ENCODE measurements around the gene EFL1.
A peak's percentile ranks its signal among the peaks of the same experiment; 100 is the strongest.
"Not testable (repeated sequence)": the region's sequence is repeated elsewhere in the genome, so short reads cannot be mapped to it uniquely, and the experiment has no call there.

EFL1 gene

GRCh38 chr15:82197733-82198594, 64.6 kb downstream of the EFL1 start:
- DNase-seq (ENCODE audit: low spot score) = peak; percentile 70

DNA sequence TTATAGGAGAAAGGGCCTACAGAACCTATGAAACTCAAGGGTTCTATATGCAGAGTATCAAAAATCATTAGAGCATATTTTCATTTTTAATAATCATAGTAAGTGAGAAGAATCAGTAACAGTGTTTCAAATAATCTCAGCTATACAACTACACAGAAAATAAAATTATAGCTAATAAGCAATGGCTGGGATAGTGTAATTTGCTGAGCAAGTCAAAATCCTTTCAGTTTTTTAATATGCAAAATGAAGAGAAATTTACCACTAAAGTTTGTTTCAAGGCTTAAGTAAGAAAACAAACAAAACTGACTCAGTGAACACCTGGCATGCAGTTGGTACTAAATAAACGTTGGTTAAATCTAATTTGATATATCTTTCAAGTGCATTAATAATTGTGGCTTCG, 66.2 kb downstream of the EFL1 start:
- DNase-seq (ENCODE audit: low spot score) = no peak

- not testable (repeated sequence) for DNase-seq (ENCODE audit: low spot score)
Observed at GRCh38 chr15:82195818-82196217, 66.7 kb downstream of the EFL1 start.

GRCh38 chr15:82194488-82194887, 68.0 kb downstream of the EFL1 start:
- DNase-seq (ENCODE audit: low spot score) = not testable (repeated sequence)

DNA sequence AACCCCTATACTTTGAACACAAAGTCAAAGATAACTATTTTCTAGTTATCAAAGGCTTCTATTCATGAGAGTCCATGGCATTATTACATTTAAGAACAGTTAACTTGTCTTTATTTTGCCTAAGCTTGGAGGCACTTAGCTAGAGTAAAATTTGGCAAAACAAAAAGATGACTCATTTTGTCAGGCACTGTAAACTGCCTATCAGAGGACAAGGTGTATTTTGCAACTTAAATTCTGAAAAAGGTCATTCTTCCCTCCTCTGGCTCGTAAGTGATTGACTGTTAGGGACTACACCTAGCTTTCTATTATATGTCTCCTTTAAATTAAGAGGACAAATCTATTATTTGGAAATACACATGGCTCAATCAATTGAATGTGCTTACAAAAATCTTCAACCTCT, 69.1 kb downstream of the EFL1 start:
- DNase-seq (ENCODE audit: low spot score) = not testable (repeated sequence)

GRCh38 chr15:82192394-82192793, 70.1 kb downstream of the EFL1 start:
- not testable (repeated sequence) for DNase-seq (ENCODE audit: low spot score)

DNA sequence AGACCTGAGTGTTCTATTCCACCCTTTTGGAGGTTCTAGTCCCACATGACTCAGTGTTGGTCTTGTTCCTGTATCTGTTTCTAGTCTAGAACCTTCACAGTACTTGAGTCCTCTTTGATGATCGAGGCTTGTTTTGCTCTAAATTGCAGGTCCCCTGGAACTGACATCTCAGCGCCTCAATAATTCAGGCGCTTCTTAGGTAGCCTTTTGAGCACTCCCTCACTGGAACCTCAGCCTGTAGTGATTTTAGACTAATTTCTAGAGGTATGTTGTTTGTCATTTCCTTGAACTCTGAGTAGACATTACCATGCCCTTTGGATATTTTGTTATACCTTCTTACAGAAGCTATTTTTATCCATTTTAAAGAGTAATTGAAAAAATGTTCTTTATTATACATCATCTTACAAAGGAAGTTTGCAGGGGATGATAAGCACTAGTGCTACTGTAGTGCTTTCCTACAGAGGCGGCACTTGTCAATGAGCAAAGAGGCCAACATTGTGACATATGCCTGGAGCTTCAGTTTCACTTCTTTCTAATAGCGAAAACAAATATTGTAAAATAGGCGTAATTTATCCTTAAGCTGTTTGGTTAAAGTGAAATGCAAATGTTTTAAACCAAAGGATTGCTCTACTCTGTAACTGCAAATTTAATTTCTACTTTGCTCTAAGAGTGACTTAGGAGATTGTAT, 75.7 kb downstream of the EFL1 start:
- no peak for DNase-seq (ENCODE audit: low spot score)

GRCh38 chr15:82186161-82186560, 76.4 kb downstream of the EFL1 start:
- DNase-seq (ENCODE audit: low spot score) = no peak

GRCh38 chr15:82184776-82185175, 77.8 kb downstream of the EFL1 start:
- DNase-seq (ENCODE audit: low spot score) = no peak

DNA sequence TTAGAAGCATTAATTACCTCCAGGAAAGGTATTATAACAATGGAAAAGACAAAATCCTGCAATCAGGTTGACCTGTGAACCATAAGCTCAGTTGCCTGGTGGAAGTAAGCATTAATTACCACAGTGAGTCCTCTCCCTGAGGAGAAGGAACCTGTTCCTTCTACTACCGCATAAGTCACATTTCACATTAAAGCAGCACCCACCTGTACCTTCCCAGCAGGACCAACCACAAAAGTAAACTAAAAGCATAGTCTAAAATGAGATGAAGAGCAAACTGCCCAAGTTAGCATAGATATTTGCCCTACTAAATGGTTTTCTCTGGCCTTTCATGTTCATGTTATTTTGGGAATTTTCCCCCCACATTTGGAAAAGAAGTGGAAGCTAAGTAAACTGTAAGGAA, 78.2 kb downstream of the EFL1 start:
- DNase-seq (ENCODE audit: low spot score) = no peak

DNA sequence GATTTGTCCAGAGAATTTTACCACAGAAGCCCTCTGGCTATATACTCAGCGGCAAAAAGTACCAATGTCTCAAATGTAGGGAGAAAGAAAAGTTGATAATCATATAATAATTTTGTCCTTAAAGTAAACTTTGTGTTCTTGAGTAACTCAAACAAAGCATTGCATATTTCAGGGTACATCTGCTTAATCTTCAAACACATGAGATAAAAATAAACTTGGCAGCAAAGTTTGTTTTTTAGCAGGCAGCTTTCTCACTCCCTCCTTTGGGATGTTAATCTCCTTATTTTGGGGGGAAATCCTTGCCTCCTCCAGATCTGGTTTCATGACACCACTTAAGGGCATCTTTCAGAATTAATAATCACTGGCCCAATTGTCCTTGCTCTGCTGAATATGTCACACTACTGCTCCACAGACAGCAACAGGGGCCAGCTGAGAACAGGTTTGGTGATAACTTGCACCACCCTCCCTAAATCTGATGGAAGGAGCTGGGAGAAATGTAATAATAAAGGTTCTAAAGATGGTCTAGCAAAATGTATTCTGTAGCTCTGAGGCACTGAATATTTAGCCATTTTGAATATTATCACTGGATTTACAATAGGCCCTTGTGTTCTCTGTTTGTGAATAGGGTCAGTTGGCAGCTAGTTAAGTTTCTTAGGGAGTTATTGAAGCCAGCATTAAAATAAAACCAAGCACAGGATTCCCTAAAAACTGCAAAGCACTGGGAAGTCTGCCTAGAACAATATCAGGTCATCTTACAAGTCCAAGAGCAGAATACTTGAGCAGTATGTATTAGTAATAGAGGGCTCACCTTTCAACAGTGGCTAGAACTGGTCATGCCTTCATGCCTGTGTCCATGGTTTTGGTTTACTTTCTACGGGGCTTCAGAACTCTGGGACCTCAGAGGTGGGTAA, 79.2 kb downstream of the EFL1 start:
- DNase-seq (ENCODE audit: low spot score) = no peak

DNA sequence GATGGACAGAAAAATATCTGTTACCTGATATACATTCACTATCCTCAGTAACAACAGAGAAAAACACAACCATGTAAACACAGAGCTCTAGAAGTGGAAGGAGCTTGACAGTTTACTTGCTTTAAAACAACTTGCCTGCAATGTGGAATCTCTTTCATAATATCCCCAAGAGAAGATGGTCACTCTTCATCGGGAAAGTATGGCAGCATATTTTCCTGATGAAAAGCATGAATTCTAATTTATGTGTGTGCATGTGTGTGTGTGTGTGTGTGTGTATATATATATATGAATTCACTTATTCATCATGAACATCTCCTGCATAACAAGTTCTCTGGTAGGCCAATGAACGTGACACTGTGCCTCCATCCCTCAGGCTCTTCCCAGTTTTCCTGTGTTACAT, 81.2 kb downstream of the EFL1 start:
- no peak for DNase-seq (ENCODE audit: low spot score)

DNA sequence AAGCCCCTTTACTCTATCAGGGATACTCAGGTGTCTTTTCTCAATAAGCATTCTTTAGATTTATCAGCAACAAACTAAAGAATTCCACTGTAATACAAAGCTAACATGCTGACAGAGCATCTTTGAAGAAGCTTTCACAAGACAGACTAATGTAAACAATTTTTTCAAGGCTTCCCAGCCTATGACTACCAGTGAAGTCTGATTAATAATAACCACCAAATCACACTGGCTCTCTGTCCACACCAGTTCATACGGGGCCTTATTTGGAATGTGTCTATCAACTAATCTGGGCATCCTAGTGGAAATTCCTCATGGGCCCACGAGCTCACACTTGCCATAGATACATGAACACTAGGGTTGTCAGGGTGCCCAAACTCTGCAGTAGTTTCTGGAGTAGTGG, 84.5 kb downstream of the EFL1 start:
- DNase-seq (ENCODE audit: low spot score) = no peak

DNA sequence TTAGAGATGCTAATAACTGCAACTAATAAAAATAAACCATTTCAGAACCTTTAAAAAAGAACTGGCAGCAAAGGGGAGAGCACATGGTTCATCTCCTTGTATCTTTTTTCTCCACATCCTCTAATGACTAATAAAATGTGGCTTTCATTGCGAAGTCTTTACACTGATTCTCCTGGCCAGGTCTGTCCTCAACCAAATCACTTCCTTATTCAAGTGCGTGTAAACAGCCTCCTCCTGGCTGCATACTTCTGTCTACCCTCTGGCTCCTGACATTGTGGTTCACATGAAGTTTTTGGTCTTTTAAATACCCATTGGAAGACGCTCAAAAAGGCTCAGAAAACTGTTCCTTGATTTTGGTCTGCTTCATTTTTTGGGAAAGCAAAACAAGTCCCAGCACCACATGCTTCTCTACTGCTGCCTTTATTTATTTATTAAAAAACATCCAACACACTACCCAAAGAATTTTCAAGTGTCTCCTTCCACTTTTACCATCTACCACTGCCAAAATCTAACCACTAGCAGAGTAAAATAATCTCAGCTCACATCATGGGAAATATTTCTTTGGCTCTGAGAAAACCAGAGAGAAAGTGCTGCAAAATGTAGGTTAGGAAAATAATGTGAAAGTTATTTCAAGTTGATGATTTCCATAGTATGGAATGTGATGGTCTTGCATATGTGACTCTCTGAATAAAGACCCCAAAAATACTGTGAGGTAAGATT, 85.1 kb downstream of the EFL1 start:
- no peak for DNase-seq (ENCODE audit: low spot score)

- DNase-seq (ENCODE audit: low spot score) = no peak
Observed at GRCh38 chr15:82176542-82176941, 86.0 kb downstream of the EFL1 start.

DNA sequence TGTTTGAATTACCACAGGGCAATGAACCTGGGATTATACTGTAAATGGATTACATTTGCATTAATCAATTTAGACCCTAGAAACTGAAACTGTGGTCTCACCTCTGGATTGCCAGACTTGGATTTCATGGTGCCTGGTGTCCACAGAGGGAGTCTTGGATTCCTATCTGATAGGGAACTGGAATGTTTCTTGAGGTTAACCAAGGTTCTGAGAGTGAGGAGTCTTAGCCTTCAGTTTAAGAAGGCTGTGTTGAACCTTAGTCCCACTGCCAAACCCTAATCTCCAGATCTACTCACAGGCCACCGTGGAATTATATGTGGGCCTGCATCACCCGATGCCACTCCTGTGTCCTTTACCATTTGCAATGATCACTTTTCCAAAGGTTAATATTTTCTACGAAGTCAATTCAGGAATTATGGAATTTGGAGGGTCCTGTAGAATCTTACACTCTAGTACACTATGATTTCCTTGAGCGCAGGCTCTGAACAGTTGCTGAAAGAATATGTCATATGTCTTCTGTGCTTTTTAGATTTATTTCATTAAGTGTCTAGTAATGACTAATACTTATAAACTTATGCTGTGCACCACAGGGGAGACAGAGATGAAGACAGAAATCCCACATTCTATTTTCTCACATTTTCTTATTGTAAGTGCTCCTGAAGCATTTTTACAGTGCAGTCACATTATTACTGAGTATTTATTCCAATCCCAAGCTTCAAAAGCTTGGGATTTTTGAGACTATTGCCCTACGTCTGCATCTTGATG, 87.9 kb downstream of the EFL1 start:
- no peak for DNase-seq (ENCODE audit: low spot score)

DNA sequence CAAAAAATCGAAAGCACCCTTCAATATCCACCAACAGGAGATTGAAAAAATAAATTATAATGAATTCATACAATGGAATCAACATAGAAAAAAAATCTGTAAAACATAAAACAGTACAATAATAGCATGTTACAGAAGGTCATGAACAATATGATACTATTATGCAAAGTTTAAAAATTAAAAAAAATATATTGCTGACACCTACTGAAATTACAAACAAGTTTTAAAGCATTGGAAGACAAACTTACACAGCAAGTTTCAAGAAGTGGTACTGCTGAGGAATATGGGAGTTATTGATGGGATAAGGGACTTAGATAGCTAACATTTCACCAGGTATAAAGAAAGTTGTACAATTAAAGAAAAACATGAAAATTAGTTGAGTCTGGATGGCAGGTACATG, 89.4 kb downstream of the EFL1 start:
- DNase-seq (ENCODE audit: low spot score) = no peak

DNA sequence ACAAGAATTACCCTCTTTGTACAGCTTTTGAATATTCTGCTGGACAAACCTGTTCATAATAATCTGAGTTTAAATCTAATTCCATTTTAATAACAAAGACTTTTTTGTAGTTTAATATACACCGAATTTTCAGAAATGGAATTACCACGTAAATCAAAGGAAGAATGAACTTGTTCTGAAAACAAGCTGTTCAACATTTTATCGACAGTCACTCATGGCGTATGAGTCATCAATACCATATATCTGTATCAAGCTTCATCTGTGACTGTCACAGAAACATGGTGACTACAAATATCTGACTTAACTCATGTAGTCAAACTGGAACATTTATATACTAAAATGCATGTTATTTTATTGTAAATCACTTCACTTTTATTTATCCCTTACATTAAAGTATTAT, 90.0 kb downstream of the EFL1 start:
- no peak for DNase-seq (ENCODE audit: low spot score)

DNA sequence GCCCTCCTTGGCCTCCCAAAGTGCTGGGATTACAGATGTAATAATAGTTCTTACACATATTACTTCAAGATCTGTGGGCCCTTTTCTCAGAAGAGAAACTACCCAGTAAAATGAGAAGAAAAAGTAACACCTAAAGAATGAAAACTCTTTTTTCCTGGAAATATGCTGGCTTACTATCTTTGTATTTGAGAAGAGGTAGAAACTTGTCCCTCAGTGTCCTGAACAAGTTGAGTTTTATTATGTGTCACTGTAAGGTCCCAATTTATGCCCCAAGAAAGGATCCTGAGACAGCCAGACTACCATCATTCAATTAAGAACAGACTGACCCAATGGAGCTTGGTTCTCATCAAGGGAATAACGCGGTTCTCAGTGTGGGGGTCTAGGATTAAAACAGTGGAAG, 93.8 kb downstream of the EFL1 start:
- no peak for DNase-seq (ENCODE audit: low spot score)

GRCh38 chr15:82168296-82168695, 94.2 kb downstream of the EFL1 start:
- no peak for DNase-seq (ENCODE audit: low spot score)

- DNase-seq (ENCODE audit: low spot score) = no peak
Observed at GRCh38 chr15:82165948-82166376, 96.6 kb downstream of the EFL1 start.

Data from kidney capillary endothelial cell (primary cell).